Endometrium (tissue), 2 donors: ENCODE measurements around the gene ITGB8.

ENCODE experiments used
- FAIRE-seq: peaks from 2 replicates; lab custom pipeline; 2012; peaks lifted over from hg19 to GRCh38; lab: Jason Lieb, UNC
- donor health status: control.
- donor health status: control.

The ITGB8 gene

GRCh38 chr7:20343941-20344340 is 13.2 kb downstream of the ITGB8 start:
- no peak for FAIRE-seq

DNA sequence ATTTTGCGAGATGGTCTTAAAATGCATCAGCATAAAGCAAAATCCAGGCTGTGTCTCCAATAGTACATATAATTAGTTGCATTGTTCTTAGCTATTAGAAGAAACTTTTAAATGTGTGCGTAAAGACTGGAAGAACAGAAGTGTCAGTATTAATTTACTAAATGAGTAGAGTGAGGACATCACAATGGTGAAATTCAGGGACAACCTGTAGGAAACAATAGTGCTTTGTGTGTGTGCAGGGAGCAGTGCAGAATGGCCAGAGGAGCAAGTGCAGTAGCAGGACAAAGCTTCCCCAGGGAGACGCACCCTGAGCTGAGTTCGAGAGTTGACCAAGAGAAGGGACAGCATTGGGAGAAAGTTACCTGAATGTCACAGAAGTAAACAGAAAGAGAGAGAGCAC is 13.7 kb downstream of the ITGB8 start:
- no peak for FAIRE-seq

DNA sequence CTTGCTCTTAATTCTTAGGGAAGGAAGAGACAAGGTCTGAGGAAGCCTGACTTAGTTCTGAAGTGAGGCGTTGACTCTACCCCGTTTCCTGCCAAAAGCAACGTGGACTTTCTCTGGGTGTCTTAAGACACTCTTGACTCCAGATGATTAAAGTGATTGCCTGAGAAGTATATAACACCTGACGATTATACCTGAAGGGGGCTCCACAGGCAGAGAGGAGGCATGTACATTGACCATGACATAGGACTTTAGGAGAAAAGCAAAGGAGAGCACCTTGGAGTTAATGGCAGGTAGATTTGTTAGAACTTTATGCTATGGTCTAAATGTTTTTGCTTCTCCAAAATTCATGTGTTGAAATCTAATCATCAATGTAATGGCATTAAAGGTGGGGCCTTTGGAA is 15.9 kb downstream of the ITGB8 start:
- FAIRE-seq: no peak

DNA sequence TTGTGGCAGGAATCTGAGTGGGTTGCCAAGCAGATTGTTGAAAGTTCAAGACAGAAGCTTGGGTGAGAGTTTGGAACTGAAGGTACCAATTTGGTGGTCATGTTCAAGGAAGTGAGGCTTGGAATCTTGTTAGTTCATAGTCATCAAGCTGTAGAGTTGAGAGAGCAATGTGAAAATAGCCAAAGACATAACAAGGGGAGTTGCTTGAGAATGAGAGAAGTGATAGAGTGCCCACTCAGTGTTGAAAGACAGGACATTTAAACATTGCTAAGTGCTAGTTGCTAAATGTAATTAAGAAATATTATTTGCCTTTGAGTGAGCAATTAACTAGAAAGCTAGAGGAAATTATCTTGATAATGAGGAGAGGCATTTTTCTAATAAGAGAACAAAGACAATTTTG is 17.0 kb downstream of the ITGB8 start:
- FAIRE-seq: no peak

- no peak for FAIRE-seq
Measured at GRCh38 chr7:20348125-20348807, 17.6 kb downstream of the ITGB8 start.

GRCh38 chr7:20350518-20350951 is 19.8 kb downstream of the ITGB8 start:
- no peak for FAIRE-seq

- FAIRE-seq: no peak
Measured at GRCh38 chr7:20350996-20351692, 20.4 kb downstream of the ITGB8 start.

DNA sequence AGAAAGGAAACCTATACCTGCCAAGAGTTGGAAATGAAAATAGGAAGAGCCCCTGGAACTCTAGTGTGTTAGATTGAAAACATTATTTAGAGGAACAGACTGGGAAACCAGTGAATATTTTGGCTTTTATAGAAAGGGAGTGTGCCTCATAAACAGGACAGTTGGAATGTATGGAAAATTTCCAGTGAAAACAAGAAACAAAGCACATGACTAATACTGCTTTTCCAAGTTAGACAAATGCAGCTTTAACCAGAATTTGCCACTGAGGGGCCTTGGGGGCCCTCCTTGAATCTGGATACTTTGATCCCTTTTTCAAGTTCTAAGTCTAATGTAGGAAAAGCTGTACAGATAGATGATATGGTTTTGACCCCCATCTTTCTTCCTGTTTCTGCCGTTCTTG is 21.2 kb downstream of the ITGB8 start:
- FAIRE-seq: peak; percentile 95

GRCh38 chr7:20352573-20353306 is 22.0 kb downstream of the ITGB8 start:
- FAIRE-seq: peak; percentile 18

DNA sequence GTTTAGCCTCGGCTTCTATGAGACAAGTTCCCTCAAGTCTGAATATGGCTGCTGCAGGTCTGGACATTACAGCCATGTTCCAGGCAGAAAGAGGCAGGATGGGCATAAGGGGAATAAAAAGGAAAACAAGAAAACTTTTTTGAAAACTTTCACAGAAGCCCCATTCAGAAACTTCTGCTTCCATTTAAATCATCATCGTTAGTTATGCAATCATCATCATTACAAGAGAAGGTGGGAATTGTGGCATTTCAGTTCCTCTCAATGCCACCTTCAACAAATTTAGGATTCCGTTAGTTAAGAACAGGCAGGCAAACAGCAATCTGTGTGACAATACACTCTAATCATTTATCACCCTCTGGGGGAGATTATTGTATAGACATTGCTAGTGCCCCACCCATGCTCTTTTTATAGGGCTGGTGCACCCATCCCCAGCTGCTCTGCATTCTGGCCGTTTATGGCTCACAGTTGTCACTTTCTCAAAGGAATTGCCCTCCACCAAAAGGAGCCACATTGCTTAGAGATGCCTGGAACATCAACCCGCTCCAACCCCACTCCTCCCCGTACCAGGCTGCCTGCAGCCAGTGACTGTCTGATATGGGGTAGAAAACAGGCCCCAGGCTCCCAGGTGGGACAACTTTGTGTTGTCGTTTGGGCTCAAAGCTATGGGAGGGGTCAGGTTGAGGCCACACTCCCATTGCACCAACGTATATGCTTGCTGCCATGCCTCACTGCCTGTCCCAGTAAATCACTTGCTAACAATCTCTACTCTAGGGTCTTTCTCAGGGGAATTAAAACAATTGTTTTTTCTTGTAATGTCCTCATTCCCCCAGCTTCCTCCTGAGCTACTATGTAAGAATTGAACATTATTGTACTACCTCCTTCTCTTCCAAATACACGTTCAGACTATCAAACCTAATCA is 24.2 kb downstream of the ITGB8 start:
- FAIRE-seq: no peak

DNA sequence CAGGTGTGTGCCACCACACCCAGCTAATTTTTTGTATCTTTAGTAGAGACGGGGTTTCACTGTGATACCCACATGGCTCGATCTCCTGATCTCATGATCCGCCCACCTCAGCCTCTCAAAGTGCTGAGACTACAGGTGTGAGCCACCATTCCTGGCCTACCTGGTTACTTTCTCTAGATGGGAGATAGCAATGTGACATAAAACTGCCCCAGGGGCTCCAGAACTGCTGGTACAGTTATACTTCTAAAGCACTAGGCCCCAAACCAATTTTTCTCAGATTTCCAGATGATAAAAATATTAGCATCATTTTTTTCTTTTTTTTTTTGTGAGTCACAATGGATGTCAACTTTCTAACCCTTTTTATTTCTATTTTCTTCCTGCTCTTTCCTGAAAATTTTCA is 27.4 kb downstream of the ITGB8 start:
- FAIRE-seq: no peak

DNA sequence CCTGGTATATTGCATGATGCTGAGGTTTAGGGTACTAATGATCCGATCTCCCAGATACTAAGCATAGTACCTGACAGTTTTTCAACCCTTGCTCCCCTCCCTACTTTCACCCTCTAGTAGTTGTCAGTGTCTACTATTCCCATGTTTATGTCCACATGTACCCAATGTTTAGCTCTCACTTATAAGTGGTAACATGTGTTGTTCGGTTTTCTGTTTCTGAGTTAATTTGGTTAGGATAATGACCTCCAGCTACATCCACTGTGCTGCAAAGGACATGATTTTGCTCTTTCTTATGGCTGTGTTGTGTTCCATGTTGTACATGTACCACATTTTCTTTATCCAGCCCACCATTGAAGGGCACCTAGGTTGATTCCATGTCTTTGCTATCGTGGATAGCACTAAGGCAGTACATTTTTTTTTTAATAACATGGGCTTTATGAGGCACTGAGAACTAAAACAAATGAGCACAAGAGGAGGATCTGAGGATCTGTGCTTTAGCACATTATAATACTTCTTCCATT is 28.1 kb downstream of the ITGB8 start:
- no peak for FAIRE-seq

GRCh38 chr7:20359341-20359963 is 28.8 kb downstream of the ITGB8 start:
- peak; percentile 72 for FAIRE-seq

DNA sequence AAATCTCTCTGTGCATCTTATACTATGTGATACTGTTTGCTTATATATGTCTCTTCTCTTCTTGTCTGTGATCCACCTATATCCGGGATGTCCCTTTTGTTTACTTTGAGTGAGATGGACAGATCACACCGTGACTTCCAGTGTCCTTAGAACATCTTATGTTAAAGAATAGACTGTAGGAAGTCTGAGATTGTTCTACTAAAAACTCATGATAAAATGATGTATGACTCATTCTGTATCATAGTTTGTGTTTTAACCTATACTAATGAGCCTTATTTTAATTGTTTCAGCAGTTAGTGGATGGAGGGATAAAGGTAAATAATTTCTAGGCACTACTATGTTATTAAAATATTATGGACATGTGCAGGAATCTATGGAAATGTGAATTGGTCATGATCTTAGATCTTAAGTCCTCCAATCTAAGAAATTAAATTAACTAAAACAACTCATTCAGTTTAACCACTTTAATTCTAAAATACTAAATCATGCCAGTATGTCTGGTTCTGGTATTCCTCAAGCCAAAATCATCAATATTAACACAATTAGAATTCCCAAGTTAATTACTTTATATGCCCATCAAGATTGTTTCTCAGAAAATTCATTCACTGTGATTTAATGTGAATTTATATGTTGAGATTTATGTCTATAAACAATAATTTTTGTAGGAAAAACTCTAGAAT is 32.0 kb downstream of the ITGB8 start:
- FAIRE-seq: no peak

DNA sequence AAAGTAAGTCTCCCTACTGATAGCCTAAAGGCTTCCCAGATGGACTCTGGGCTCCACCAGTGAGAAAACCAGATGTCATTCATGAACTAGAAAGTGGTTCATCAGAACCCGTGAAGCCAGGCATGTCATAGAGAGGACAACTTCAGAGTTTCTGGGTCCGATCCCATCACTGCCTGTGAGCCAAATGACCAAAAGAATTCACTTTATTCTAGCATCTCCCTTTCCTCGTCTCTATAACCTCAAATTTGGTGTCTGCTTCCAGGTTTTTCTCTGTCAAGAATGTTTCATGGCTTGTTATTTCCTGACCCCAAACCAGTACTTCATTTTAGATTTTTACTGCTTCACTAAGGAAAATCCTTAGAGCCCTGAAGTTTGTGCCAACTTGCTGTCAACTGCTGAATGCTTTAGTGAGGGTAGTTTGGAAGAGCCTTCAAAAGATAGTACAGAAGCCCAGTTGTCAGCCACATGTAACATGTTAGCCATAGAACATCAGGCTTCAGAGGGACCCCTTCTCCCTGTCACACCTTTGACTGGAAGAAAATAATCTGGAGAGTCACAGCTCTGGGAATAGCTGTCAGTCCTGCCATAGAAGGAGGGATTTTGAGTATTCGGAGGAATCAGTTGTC is 34.0 kb downstream of the ITGB8 start:
- no peak for FAIRE-seq

DNA sequence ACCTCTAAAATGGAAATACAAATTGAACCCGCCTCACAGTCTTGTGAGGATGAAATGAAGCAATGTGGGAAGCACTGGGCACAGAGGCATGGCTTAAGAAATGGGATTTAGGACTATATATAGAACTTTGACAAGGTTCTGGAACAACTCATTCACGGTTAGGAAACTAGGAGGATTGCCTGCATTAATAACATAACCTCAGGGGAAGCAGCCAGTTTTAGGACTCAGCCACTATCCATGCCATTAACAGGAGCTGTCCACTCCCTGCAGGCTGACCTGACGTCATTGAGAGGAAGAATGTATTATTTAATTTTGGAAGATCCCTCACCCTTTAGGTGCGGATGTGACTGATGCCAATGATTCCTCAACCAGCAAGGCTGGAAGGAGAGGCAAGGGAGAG is 34.8 kb downstream of the ITGB8 start:
- FAIRE-seq: no peak

GRCh38 chr7:20374399-20374798 is 43.7 kb downstream of the ITGB8 start:
- no peak for FAIRE-seq

DNA sequence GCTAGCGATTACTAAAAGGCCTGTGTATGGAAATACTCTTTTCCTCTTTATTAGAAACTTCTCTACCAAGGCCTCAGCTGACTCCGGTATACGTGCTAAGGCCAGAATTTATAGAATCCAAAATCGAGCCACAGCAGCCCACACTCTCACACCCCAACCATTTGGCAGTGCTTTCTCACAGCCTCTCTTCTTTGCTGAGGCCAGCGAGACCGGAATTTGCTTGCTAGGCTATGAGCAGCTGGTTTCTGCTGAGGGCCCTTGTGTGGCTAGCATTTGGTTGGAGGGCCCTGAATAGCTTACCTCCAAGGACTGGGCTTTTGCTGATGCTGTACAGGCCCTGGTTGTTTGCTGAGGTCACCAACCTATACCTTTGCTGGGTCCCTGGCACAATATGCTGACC is 46.1 kb downstream of the ITGB8 start:
- FAIRE-seq: no peak

- no peak for FAIRE-seq
Measured at GRCh38 chr7:20381406-20382034, 50.8 kb downstream of the ITGB8 start.

DNA sequence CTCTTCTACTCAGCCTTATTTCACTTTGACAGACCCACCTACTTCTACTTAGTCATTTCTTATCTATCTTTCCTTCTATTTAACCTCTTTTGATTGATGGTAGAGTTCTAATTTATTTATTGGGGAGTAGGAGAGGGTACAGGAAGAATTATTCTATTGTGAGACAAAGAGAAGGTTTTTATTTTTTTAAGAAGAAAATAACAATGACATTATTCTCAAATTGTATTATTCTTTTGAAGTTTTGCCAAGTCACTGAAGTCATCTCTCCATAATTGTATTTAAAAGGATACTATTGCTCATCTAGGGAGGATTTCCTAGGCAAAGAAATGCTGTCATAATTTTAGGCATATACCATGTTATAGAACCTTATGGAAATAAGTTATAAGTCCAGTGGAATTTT is 52.7 kb downstream of the ITGB8 start:
- FAIRE-seq: no peak
